Dermis blood vessel endothelial cell (primary cell): ENCODE results near the gene TUBG2. TPM values are rescaled to one million over a fixed set of nuclear protein-coding genes. Genes with fewer than 3 reads are reported as not detected.
"Not testable (repeated sequence)": the region's sequence is repeated elsewhere in the genome, so short reads cannot be mapped to it uniquely, and the experiment has no call there.

ENCODE experiments used
- DNase-seq: peaks from one replicate; pipeline ENCODE4 v3.0.0; 2010
- total RNA-seq: library from RNA; depleted of rRNA; stranded (reverse); fragments of >200 nt; gene quantifications from 2 replicates; pipeline ENCODE4 v1.2.3, GENCODE V29; 2014

The TUBG2 gene
- total RNA-seq, 1 donor from 2014 or later = 7.7 TPM

DNA sequence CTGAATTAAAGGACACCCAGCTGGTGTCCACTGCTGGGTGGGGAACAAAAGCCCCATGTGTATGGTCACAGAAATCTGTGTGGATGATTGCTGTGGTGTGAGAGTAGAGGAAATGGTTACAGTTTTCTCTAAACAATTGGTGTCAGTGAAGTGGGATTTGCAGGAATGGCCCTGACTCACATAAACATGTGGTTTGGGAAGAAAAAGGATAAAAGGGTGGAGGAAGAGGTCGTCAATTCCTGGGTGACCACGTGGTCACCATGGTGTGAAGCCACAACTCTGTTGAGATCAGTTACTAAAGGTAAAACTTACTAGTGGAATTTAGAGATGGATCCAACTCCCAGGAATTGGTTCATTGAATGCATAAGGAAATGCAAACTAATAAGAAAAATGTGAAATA lies 3.6 kb upstream of the TUBG2 start:
- no peak for DNase-seq

DNA sequence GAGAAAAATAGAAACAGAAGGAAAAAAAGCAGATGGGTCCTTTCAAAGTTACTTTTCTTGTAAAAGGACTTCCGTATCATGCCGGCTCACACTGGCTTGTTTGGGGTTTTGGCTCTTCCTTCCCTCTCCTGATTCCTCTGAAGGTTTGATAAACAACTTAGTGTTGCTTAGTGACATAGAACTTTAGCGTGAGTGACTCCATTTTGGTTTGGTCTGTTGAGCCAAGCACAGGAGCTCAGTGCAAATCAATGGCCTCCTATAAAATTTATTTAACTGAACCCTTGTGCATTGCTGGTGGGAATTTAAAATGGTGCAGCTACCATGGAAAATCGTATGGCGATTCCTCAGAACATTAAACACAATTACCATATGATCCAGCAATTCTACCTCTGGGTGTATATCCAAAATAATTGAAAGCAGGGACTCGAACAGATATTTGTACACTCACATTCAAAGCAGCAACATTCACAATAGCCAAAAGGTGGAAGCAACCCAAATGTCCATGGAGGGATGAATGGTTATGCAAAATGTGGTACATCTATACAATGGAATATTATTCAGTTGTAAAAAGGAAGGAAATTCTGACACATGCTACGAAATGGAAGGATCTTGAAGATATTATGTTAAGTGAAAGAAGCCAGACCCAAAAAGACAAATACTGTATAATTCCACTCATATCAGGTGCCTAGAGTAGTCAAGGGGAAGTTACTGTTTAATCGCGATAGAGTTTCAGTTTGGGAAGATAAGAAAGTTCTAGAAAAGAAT lies 1.1 kb upstream of the TUBG2 start:
- no peak for DNase-seq

DNA sequence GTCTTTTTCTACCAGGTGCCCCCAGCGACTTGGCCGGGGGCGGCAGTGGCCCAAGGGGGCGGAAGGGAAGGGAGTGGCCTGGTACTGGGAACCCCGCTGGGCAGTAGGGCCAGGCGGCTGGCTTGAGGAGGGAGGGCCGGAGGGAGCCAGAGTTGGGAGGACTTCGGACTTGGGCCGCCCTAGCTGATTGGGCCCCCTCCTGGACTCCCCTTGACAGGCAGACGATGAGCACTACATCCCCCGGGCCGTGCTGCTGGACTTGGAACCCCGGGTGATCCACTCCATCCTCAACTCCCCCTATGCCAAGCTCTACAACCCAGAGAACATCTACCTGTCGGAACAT lies 819 bp downstream of the TUBG2 start:
- DNase-seq = not testable (repeated sequence)

DNA sequence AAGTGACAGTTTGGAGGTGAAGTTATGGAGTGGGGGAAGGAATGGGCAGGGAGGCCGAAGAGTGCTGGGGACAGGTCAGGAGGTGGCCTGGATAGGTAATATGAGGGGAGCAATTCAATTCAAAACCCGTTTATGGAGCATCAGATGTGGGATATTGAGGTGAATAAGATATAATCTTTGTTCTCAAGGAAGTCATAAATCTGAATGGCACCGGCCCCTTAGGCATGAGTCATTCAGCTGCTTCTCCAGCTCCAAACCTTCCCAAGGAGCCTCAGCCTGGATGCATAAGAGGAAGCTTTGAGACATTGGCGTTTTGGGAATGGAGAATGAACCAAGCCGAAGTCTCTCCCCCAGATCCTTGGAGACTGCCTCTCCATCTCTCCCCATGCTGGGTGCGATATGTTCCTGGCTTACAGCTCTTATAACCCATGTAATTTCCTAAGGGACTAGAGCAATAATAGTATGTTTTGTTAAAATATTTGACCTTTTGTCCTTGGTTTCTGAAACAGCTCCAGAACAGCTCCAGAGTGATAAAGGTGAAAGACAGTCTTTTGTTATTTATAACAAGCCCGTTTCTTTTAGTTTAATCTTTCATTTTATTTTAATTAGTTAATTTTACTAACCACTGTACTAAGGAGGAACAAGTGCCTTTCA lies 1.7 kb downstream of the TUBG2 start:
- DNase-seq = peak; percentile 76

DNA sequence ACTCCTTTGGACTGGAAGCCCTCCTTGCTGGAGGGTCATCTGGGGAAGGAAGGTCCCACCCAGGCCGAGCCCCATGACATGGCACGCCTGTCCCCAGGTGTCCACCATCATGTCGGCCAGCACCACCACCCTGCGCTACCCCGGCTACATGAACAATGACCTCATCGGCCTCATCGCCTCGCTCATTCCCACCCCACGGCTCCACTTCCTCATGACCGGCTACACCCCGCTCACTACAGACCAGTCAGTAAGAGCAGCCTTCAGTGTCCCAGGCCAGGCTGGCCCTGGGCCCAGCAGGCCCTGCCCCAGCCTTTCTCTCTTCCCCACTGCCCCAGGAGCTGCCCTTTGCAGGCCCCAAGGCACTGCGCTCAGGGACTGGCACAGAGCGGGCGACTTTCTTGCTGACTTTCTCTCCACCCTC lies 6.5 kb downstream of the TUBG2 start:
- DNase-seq = no peak

DNA sequence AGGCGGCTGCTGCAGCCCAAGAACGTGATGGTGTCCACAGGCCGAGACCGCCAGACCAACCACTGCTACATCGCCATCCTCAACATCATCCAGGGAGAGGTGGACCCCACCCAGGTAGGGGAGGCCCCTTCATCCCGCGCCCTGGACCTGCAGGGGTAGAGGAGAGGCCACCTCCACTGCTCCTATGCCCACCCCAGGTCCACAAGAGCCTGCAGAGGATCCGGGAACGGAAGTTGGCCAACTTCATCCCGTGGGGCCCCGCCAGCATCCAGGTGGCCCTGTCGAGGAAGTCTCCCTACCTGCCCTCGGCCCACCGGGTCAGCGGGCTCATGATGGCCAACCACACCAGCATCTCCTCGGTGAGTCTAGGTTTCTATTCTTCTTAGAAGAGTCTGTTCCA lies 7.0 kb downstream of the TUBG2 start:
- DNase-seq = not testable (repeated sequence)

DNA sequence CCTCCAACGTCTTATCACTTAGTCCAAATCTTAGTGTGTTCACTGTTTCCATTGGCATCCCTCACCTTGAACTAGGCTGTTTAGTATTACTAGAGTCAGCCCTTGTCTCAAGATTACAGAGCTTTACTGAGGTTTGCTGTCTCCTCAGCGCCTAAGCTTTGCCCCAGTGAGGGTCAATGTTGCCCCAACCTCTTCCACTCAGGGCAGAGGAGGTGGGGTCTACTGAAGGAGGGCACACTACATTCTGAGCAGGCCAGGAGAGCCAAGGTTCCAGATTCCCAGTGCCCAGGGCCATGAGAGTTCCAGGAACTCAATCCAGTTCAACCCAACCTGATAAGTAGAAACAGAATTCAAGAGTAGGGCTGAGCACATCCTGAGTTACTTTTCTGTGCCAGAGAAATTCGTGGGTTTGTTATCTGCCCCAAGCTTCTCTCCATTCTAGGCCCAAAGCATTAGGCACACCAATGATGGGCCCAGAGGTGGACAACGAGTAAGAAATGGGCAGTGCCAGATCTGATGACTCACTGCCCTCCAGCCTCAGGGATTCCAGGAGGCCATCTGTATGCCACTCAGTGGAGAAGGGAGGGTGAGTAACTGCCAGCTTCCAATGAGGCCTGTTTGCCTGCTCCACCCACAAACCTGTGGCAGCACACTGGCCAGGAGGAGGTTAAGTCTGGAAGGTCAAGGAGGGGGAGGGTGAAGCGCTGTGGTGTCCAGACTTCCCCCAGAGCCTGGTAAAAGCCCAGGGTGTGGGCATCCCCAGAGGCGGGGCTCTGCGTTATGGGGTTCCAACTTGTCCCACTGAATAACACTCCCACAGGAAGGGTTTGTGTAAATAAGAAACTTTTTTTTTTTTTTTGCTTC lies 8.2 kb downstream of the TUBG2 start:
- peak; percentile 59 for DNase-seq

DNA sequence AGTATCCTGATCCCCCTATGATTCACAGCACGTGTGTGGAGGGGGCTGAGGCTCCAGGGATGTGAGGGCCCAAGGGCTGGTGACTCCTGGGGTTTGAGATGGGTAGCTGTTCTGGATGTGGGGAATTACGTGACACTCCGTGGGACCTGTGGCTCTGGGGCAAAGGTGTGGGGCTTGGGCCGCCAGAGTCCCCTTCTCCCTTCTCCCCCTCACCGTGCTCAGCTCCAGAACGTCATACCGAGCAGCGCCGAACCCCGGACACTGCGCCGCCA lies 10.6 kb downstream of the TUBG2 start:
- no peak for DNase-seq

DNA sequence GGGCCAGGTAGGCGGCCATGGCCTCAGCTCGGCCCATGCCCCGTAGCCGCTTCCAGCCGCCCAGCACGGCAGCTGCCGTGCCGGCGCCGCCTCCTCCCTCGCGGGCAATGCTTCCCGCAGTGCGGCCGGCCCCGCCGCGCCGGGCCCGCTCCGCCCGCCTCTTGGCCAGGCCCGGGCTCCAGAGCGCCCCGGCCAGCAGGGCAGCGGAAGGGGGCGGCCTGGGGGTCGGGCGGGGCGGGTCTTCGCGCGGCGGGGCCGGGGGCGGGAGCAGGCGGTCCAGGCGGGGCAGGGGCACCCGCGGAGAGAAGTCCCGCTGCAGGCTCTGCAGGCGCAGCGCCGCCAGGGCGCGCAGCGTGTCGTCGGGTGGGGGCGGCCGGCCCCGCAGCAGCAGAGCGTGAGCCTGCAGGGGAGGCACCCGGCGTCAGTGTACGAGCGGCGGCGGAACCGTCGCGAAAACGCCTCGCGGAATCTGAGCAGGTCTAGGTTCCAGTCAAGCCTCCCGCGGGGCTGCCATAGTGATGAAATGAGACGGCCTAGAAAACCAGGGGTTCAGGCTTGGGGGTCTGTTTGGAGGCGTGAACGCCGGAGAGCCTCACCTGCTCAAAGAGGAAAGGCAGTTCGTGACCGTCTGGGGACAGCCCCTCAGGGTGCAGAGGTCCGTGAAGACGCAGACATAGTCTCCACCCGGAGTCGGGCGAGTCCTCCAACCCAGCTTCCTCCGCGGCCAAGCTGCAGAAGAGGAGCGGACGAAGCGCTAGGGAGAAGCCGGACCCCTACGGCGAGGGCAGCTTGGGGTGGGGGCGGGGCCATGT lies 11.1 kb downstream of the TUBG2 start:
- no peak for DNase-seq

DNA sequence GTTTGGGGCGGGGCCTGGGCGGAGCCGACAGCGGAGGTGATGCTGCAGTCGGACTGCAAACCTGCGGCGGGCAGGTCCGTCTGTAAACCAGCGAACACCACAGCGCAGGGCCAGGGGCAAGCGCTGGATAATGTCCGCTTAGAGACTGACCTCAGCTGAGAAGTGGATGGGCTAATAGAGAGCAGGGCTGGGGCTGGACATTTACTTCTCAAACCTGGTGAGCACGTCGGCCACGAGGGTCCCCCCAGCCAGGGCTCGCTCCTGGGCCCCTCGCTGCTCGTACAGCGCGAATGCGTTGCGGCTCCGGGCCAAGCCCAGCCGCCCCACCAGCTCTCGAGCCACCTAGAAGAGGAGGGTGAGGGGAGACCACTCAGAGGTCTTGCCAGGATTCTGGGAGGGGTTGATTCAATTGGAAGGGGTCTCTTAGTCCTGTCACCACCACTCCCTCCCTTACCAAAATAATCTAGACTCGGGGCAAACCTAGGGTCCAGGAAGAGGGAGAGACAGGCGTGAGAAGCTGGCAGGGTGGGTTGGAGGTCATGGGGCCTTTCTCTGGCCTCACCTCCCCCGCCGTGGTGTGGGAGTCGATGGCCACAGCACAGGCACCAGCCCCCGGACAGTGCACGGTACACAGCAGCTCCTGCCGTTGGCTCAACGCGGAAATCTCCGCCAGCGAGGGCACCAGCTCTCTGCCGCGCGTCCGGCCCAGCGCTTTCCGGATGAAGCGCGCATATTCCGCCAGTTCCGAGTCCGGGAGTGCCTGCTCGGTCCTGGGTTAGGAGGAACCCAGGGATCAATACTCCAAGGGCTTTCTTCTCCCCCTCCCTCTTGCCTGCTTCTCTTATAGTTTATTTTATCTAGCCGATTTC lies 11.9 kb downstream of the TUBG2 start:
- no peak for DNase-seq

DNA sequence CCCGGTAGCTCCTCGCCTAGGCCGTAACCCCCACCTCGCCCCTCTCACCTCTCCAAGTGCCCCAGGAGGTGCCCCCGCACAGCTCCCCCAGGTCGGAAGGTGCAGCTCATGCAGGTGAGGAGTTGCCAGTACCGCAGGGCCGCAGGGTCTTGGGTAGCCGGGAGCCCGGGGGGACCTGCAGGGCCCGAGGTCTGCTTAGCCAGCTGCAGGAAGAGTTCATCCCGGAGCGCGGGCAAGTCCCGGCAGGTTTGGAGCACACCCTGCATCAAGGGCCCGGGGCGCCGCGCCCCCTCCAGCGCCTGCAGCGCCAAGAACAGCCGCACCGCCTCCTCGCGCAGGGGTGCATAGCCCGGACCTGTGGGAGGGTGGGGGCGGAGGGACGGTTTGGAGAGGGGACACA lies 13.0 kb downstream of the TUBG2 start:
- no peak for DNase-seq

DNA sequence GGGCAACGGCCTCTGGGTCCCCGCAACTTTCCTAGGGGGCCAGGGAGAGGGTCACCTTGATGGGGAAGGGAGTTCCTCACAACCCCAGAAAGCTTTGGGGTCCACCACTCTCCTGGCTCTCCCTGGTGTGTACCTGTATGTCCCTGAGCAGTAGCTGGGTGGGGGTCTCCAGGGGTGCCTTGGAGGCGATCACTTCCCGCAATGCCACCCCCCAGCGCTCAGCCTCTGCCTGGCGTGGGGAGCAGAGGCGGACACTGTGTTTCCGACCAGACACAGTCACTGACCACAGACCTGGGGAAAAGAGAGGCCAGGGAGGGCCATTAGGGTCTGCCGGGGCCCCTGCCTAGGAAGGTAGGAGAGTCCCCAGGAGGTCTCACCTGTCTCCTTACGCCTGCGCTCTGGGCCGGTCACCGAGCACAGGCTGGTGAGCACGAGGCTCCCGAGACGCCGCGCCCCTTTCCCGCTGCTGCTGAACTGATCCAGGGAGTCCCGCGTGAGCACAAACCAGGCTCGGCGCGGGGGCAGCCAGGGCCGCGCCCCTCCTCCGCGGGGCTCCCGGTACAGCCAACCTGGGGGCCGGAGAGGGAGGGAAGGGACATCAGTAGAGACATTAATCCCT lies 14.3 kb downstream of the TUBG2 start:
- no peak for DNase-seq

DNA sequence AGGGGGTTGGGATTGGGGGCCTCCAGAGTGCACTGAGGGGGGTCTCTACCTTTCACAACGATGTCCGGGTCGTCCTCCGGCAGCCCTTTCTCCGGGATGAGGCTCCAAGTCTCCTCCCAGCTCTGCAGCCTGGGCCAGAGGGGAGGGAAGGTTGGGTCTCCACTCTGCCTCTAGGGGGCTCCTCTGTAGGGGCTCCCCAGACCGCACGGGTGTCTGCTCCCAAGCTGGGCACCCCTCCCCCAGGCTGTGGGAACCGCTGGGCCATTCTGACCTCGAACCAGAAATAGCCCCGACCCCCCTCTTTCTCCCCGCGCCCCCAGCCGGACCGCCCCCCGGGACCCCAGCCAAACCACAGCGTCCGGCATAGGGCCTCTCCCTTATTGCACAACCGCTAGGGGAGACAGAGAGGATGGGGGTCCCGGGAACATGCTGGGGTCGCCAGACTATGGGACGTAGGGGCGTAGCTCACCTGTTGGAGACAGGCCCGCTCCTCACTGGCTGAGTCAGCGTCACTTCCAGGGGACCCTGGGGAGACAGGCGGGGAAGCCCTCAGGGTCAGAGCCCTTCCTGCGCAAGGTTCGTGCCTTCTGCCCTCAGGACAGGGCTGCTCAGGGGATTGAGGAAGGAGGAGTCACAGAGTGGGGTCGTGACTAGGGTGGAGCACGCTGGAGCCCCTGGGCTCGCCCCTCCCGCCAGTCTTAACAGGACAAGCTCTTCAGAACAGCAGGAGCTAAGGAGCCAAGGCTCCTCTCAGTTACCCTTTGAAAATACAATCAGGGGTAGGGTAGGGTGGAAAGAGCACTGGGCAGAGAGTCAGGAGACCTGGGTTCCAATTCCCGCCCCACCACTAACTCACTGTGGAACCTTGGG lies 15.0 kb downstream of the TUBG2 start:
- peak; percentile 59 for DNase-seq

DNA sequence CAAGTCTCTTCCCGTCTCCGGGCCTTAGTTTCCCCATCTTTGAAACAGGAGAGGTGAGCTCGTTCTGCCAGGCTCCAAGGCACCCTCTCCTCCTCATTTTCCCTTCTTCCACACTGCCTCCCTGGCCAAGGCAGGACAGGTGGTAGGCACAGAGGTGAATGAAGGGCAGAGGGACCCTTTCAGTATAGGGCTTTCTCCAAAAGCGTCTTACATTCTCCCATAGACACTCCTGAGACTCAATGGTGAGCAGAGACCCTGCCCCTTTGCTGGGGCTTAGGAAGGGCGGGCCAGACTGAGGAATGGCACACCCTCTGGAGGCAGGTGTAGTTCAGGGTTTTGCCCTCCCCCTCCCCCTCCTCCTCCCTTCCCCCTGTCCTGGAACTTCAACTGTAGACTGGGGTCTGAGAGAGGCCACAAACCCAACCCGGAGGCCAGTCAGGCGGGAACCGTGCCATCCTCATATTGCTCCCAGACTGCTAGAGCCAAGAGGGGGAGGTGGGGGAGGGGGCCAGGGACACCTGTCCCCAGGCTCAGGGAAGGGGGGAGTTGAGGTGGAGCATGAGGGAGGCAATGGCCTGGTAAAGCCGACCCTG lies 15.8 kb downstream of the TUBG2 start:
- no peak for DNase-seq

DNA sequence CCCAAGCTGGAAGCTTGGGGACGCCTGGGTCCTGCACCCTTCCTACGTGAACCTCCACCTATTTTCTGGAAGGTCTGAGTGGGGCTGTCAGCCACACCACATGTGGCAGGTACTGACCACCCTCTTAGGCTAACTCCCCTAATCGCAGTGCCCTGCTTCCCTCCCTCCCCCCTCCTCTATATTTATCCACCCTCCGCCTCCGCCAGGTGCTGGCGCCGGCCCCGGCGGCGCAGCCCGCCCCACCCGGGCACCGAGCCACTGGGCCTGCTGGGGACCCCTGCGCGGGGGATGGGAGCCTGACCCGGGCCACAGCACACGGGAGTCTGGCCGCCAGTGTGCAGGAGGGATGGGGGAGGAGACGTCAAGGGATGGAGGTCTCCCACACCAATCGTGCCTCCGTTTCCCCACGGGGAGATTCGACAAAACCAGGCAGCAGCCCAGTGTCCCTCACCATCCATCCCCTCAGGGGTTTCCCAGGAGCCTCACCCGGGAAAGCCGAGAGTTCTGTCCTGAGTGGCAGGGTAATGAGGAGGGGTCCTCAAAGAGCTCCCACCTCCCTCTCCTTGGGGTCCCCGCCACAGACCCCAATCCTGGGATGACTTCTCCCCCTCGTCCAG lies 16.4 kb downstream of the TUBG2 start:
- DNase-seq = no peak

DNA sequence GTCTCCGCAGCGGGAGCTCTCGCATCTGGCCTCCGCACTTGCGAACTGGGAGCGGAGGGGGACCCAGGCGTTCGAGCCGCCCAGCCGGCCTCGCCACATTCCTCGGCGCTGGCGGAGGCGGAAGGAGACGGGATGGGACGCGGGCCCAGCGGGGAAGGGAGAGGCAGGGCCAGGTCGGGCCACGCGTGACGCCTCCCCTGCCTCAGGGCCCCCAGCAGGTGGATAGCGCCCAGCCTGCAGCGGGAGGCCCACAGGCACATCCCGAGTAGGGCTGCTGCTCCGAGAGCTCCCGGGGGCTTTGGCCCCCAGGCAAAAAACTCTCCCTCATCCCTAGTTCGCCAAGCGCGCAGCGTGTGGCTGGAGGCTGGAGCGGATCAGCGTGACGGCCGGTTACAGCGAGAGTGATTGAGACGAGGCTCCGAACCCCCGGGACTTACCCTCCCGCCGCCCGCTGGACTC lies 16.9 kb downstream of the TUBG2 start:
- DNase-seq = peak; percentile 55

DNA sequence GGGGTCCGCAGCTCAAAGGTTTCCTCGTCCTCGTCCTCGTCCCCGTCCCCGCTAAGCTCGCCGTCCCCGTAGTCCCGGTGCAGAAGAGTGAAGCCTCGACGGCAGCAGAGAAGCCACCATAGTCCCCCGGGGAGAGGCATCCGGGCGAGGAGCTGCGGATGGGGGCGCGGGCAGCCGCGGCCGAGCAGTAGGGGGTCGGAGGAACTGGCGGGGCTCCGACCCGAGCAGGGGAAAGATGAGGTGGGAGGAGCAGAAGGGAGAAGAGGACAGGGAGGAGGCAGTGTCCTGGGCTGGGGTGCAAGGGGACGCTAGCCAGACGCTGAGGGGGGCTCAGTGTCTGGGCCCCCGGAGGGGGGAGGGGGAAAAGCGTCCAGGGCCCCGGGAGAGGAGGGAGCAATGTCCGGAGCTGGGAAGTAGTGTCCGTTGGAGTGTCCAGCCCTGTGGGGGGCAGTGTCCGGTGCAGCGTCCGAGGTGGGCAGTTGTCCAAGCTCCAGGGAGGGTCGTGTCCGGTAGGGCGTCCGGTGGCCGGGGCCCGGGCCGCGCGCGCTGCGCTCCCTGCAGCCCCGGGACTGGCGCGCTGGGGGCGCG lies 17.4 kb downstream of the TUBG2 start, which contains the start of gene PLEKHH3:
TSS of gene PLEKHH3 (minus strand) at position 571 of the 588 bp plus-strand sequence. CDS start at position 140, 431 bp downstream.
- DNase-seq = no peak

DNA sequence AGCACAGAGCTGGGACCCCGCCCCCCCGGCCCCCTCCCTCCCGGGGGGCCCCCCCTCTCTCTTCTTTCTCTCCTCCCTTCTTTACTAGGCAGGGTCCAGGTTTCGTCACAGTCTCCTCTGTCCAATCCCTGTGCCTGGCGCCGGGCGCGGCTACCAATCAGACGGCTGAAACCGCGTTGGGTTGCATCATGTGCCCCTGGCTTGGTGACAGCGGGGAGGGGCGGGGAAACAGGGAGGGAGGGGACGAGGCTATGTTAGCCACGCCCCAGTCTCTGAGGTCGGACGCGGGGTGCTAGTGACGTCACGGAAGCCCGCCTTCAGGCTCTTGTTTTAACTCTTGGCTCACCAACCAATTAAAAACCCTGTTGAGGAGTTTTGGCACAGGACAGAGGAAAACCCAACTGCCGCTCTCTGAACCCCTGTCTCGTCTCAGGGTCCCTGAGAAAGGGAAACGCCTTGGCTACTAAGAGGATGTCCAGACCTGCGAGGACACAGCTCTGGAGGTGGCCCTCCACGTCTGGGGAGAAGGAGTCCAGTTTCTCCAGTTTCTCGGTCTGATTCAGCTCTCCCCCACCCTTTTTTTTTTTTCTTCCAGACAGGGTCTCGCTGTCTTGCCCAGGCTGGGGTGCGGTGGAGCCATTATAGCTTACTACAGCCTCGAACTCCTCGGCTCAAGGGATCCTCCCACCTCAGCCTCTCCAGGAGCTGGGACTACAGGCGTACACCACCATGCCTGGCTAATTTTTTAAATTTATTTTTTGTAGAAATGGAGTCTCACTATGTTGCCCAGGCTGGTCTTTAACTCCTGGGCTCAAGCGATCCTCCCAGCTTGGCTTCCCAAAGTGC lies 18.2 kb downstream of the TUBG2 start:
- peak; percentile 100 for DNase-seq
